Common myeloid progenitor, CD34-positive (primary cell): ENCODE measurements around the gene SCARF2.

ENCODE experiments used
- CTCF ChIA-PET: fragments of 350-600 bp; sonication (Branson Sonifier 250); formaldehyde crosslinking; loops from one replicate; lab custom pipeline; 2021; ENCODE audit warnings: antibody characterized with exemption; lab: Charles Lee
- POLR2A ChIA-PET: fragments of 350-600 bp; sonication (Branson Sonifier 250); formaldehyde crosslinking; loops from one replicate; lab custom pipeline; 2021; ENCODE audit warnings: antibody characterized with exemption; lab: Charles Lee
- DNase-seq, 3 donors: peaks; one replicate each; pipeline versions ENCODE4 v3.0.0 to v3.0.0-alpha.2; 2013
- H3K27ac ChIP-seq, 2 experiments: 1 replicate in 1 of 2; 2 replicates in 1 of 2; pipeline ENCODE4 v1.7.0; 2013; ENCODE audit warnings: inconsistent platforms in 2 of 2, low read length in 2 of 2, mild to moderate bottlenecking in 2 of 2, low read depth in 1 of 2, moderate library complexity in 1 of 2; ENCODE audit not compliant: severe bottlenecking in 2 of 2, insufficient read depth in 1 of 2, poor library complexity in 1 of 2
- H3K27me3 ChIP-seq, 5 experiments: replicated peaks in 2 of 5; 1 replicate in 3 of 5; 2 replicates in 2 of 5; pipeline versions ENCODE4 v1.6.1 to v1.7.0; 2013; ENCODE audit warnings: low read length in 4 of 5, mild to moderate bottlenecking in 2 of 5, moderate library complexity in 2 of 5, inconsistent platforms in 1 of 5; ENCODE audit not compliant: insufficient read depth in 5 of 5, control insufficient read depth in 4 of 5
- H3K36me3 ChIP-seq, 4 experiments: 1 replicate in 2 of 4; 2 replicates in 2 of 4; pipeline versions ENCODE4 v1.6.1 to v1.7.0; 2013; ENCODE audit warnings: low read length in 3 of 4, control low read depth in 1 of 4, mild to moderate bottlenecking in 1 of 4; ENCODE audit not compliant: control insufficient read depth in 4 of 4, insufficient read depth in 4 of 4
- H3K4me1 ChIP-seq, 4 experiments: 1 replicate in 3 of 4; 2 replicates in 1 of 4; pipeline versions ENCODE4 v1.6.1 to v1.7.1; 2013; ENCODE audit warnings: low read length in 3 of 4, mild to moderate bottlenecking in 3 of 4, control low read depth in 1 of 4, inconsistent platforms in 1 of 4, moderate library complexity in 1 of 4; ENCODE audit not compliant: control insufficient read depth in 4 of 4, insufficient read depth in 4 of 4; ENCODE audit errors: control extremely low read depth in 1 of 4
- H3K4me3 ChIP-seq, 7 experiments: 1 replicate in 4 of 7; 2 replicates in 3 of 7; pipeline versions ENCODE4 v1.5.1 to v1.7.0; 2013; ENCODE audit warnings: mild to moderate bottlenecking in 7 of 7, low read length in 6 of 7, moderate library complexity in 6 of 7, inconsistent platforms in 2 of 7, low read depth in 2 of 7, control low read depth in 1 of 7; ENCODE audit not compliant: insufficient read depth in 4 of 7, control insufficient read depth in 1 of 7; ENCODE audit errors: extremely low read depth in 1 of 7
- H3K9me3 ChIP-seq, 5 experiments: 1 replicate in 4 of 5; 2 replicates in 1 of 5; pipeline versions ENCODE4 v1.6.1 to v1.7.1; 2013; ENCODE audit warnings: low read length in 4 of 5, mild to moderate bottlenecking in 2 of 5, inconsistent platforms in 1 of 5, low read depth in 1 of 5, moderate library complexity in 1 of 5; ENCODE audit not compliant: control insufficient read depth in 4 of 5, insufficient read depth in 2 of 5; ENCODE audit errors: control extremely low read depth in 1 of 5
- WGBS: methylation state at CpG from one replicate; pipeline ENCODE4 v1.1.5; 2013; ENCODE audit not compliant: insufficient coverage; 5-methylcytosine and 5-hydroxymethylcytosine counted together

SCARF2 gene

GRCh38 chr22:20405291-20405930 is 32.2 kb downstream of the SCARF2 start:
- H3K27me3 ChIP-seq: no peaks in the 10 kb centered on the region
- no peak for DNase-seq
- no peaks in the 10 kb centered on the region for H3K9me3 ChIP-seq
- CTCF ChIA-PET: interaction anchor here (5.8 kb wide), 1 partner anchor 13 kb away, joined by 28 read pairs; no protein-coding TSS in a partner anchor
- peaks cover 11 to 69% (median 41%) of the 10 kb centered on the region in 4 experiments for H3K36me3 ChIP-seq
- H3K27ac ChIP-seq: no peak overlapping the region
- POLR2A ChIA-PET: no interaction called here
- H3K4me1 ChIP-seq: no peaks in the 10 kb centered on the region
- WGBS: 99% methylated on average over 37 of the region's 45 CpGs
- no peak overlapping the region for H3K4me3 ChIP-seq

- Histone ChIP-seq H3K4me1 (no peaks in the 10 kb centered on the region), H3K27ac (no peak overlapping the region), H3K4me3 (no peak overlapping the region), H3K27me3 (no peaks in the 10 kb centered on the region), H3K36me3 (peaks cover 13 to 72% (median 42%) of the 10 kb centered on the region in 4 experiments), H3K9me3 (no peaks in the 10 kb centered on the region)
- 96% methylated on average over 15 of the region's 18 CpGs for whole genome bisulfite sequencing
- ChIA-PET POLR2A (no interaction called here), CTCF (interaction anchor here (5.8 kb wide), 1 partner anchor 13 kb away, joined by 28 read pairs; no protein-coding TSS in a partner anchor)
- DNase-seq: no peak
Observed at GRCh38 chr22:20404881-20405280, 32.7 kb downstream of the SCARF2 start.

GRCh38 chr22:20403779-20404140 is 33.9 kb downstream of the SCARF2 start:
- no peaks in the 10 kb centered on the region for H3K27me3 ChIP-seq
- H3K9me3 ChIP-seq: no peaks in the 10 kb centered on the region
- H3K4me3 ChIP-seq: no peak overlapping the region
- ChIA-PET CTCF (interaction anchor here (1.0 to 5.8 kb wide), 2 partner anchors 14 to 53 kb away, joined by 4 to 28 read pairs; no protein-coding TSS in a partner anchor), POLR2A (no interaction called here)
- H3K27ac ChIP-seq: no peak overlapping the region
- 96% methylated on average over 5 of the region's 6 CpGs for WGBS
- peaks cover 13 to 72% (median 42%) of the 10 kb centered on the region in 4 experiments for H3K36me3 ChIP-seq
- no peaks in the 10 kb centered on the region for H3K4me1 ChIP-seq
- no peak for DNase-seq

GRCh38 chr22:20402960-20403778 is 34.5 kb downstream of the SCARF2 start:
- ChIA-PET CTCF (interaction anchor here (1.0 to 5.8 kb wide), 2 partner anchors 15 to 53 kb away, joined by 4 to 28 read pairs; no protein-coding TSS in a partner anchor), POLR2A (no interaction called here)
- Histone ChIP-seq H3K36me3 (peaks cover 13 to 72% (median 42%) of the 10 kb centered on the region in 4 experiments), H3K4me3 (no peak overlapping the region), H3K27ac (no peak overlapping the region), H3K27me3 (no peaks in the 10 kb centered on the region), H3K9me3 (no peaks in the 10 kb centered on the region), H3K4me1 (no peaks in the 10 kb centered on the region)
- WGBS: 100% methylated on average over 9 of the region's 9 CpGs
- DNase-seq: no peak

GRCh38 chr22:20401376-20402014 is 36.1 kb downstream of the SCARF2 start:
- POLR2A ChIA-PET: no interaction called here
- Histone ChIP-seq H3K9me3 (no peaks in the 10 kb centered on the region), H3K27me3 (no peaks in the 10 kb centered on the region), H3K27ac (no peak overlapping the region), H3K4me1 (peaks cover 0 to 2% (median under 1%) of the 10 kb centered on the region in 4 experiments), H3K4me3 (no peak overlapping the region), H3K36me3 (peaks cover 10 to 57% (median 33%) of the 10 kb centered on the region in 4 experiments)
- DNase-seq: no peak
- WGBS: 100% methylated on average over 9 of the region's 13 CpGs
- CTCF ChIA-PET: no interaction called here

DNA sequence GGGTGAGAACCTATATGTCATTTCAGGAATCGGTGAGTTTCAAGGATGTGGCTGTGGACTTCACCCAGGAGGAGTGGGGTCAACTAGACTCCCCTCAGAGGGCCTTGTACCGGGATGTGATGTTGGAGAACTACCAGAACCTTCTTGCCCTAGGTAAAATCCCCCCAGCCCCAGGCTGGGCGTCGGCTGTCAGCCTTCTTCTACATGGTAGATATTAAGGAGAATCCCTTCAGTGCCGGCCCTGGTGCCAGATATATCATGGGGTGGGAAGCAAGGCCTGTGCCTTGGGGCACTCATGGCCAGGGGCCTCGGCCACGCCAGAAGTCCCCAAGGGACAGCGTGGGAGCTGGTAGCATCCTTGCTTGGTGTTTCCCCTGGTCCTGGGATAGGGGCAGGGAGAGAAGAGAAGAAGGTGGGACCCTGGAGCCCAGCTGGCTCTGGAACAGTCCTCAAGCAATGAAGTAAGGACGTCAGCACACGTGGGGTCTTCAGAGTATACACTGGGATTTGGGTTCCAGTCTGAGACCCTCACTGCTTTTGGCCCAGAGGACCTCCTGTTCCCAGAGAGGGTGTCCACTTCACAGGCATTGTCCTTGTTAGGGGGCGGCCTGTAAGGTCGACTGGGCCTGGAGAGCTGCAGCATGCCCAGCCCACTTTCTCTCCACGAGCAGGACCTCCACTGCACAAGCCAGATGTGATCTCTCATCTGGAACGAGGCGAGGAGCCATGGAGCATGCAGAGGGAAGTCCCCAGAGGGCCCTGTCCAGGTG is 36.8 kb downstream of the SCARF2 start:
- no peaks in the 10 kb centered on the region for H3K27me3 ChIP-seq
- peaks cover 10 to 50% (median 27%) of the 10 kb centered on the region in 4 experiments for H3K36me3 ChIP-seq
- no peak overlapping the region for H3K4me3 ChIP-seq
- H3K27ac ChIP-seq: no peak overlapping the region
- ChIA-PET CTCF (no interaction called here), POLR2A (no interaction called here)
- DNase-seq: no peak
- no peaks in the 10 kb centered on the region for H3K9me3 ChIP-seq
- H3K4me1 ChIP-seq: peaks cover 1 to 9% (median 5%) of the 10 kb centered on the region in 4 experiments
- 98% methylated on average over 12 of the region's 15 CpGs for WGBS
